Stimulated activated effector memory CD8-positive, alpha-beta T cell treated with anti-CD3 and anti-CD28 coated beads, Interleukin-12 subunit alpha, Interleukin-12 subunit beta, amount 100 ng/mL, for 72 hours (primary cell): Measurements from ENCODE around the gene KLHL13.
"Not testable (repeated sequence)": the region's sequence is repeated elsewhere in the genome, so short reads cannot be mapped to it uniquely, and the experiment has no call there.

Source experiments
- ATAC-seq: fragments of 150-1000 bp; cut with Tn5 transposase; 2 replicates; pipeline ENCODE4 v1.10.0; 2021
- DNase-seq, 2 donors: peaks; one replicate each; pipeline ENCODE4 v3.0.0; 2021 to 2022; ENCODE audit warnings: low spot score in 2 of 2
- H3K27ac Mint-ChIP-seq: one replicate; pipeline ENCODE4 v1.8.0; 2022; ENCODE audit warnings: mild to moderate bottlenecking, mixed read lengths
- H3K36me3 Mint-ChIP-seq: one replicate; pipeline ENCODE4 v1.8.0; 2022; ENCODE audit warnings: mild to moderate bottlenecking, mixed read lengths
- H3K4me1 Mint-ChIP-seq: one replicate; pipeline ENCODE4 v1.8.0; 2022; ENCODE audit warnings: mixed read lengths
- H3K4me3 Mint-ChIP-seq: one replicate; pipeline ENCODE4 v1.8.0; 2022; ENCODE audit warnings: mild to moderate bottlenecking, mixed read lengths
- H3K9me3 Mint-ChIP-seq: one replicate; pipeline ENCODE4 v1.8.0; 2022; ENCODE audit warnings: mixed read lengths

Gene KLHL13, protein sequence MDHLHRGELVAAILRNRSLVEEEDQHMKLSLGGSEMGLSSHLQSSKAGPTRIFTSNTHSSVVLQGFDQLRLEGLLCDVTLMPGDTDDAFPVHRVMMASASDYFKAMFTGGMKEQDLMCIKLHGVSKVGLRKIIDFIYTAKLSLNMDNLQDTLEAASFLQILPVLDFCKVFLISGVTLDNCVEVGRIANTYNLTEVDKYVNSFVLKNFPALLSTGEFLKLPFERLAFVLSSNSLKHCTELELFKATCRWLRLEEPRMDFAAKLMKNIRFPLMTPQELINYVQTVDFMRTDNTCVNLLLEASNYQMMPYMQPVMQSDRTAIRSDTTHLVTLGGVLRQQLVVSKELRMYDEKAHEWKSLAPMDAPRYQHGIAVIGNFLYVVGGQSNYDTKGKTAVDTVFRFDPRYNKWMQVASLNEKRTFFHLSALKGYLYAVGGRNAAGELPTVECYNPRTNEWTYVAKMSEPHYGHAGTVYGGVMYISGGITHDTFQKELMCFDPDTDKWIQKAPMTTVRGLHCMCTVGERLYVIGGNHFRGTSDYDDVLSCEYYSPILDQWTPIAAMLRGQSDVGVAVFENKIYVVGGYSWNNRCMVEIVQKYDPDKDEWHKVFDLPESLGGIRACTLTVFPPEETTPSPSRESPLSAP

DNA sequence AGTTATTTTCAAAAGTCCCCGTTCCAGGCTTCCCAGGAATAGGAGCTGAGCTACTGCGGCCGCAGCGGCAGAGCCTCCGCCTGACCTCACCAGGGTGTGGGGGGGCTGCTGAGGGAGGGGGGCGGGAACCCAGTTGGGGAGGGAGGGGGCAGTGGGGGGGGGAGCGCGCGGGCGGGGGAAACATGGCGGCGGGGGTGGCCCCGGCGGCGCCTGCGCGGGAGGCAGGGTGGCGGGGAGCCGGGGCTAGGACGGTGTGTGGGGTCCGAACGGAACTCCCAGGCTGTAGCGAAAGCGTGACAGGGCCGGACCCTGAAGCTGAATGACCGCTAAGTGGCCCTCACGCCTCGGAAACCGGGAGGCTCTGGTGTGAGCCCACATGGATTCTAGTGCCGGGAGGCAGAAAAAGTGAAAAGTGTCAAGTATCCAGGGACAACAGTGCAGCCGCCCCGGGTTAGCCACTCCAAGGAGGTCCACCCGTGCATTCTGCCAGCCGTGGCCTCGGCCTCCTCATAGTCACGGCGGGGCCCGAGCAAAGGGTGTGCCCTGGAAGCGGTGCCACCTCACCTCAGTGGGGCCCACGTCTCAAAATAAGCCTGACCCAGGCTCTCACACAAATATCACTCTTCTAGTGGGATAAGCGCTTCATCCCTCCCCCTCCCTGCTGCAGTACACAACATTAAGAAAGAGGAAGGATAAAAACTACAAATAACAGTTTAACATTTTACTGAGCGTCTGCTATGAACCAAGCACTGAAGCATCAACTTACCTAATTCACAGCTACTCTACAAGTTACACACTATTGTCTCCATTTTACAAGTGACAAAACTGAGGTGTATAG lies at the start of gene KLHL13:
TSS of gene KLHL13 (minus strand) at position 98 of the 838 bp plus-strand sequence. CDS start 88,337 bp downstream, outside the sequence.
- Mint-ChIP-seq H3K4me1 (peaks cover 6% of the 10 kb centered on the region), H3K27ac (no peak within 1 kb of the TSS), H3K9me3 (peaks cover 2% of the 10 kb centered on the region), H3K36me3 (no peaks in the 10 kb centered on the region), H3K4me3 (peak within 1 kb of the TSS; percentile 50)
- DNase-seq, result no peak
- no peak for ATAC-seq

DNA sequence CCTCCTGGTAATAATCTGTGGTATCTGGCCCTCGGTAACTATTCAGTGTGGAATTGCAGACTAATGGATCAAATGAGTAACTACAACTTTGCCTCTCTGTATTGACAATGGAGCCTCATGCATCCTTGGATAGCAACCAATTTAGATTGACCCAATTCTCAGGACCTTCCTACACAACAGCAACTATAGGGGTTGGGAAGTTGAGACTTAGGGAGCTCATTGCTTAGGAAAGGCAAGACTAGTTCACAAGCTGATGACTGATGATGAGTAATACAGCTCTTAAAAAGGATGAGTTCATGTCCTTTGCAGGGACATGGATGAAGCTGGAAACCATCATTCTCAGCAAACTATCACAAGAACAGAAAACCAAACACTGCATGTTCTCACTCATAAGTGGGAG lies 47.5 kb upstream of the KLHL13 start:
- no peaks in the 10 kb centered on the region for H3K9me3 Mint-ChIP-seq
- H3K4me1 Mint-ChIP-seq, result no peaks in the 10 kb centered on the region
- ATAC-seq (no peak), DNase-seq (no peak)
- H3K36me3 Mint-ChIP-seq, result no peaks in the 10 kb centered on the region
- H3K4me3 Mint-ChIP-seq, result no peak overlapping the region
- H3K27ac Mint-ChIP-seq, result no peak overlapping the region

DNA sequence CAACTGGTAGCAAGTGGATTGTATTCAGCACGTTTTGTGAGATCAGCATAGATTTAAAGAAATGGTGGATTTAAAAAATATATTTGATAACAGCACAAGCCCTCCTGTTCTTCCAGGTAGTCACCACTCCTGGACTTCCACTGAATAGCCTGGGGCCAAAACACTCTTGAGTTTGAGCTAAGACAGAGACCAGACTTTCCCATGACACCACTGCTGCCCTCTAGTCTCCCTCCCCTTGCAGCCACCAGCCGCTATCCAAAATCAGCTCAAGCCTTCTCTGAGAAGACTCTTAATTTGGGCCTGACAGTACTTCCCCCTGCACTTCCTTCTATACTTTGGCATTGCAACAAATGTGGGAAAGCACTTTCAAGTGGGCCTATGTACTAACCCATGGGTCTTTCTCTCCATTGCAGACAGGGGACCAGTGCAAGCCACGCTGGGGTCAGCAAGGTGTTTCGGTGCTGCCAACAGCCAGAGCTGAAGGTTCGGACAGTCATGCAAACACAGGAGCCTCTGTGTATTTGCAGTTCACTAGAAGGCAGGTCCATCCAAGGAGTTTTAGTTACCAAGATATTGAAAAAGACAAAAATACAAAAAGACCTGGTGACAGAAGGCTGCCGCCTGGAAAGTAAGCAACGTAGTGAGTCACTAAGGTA lies 40.5 kb upstream of the KLHL13 start:
- Mint-ChIP-seq H3K4me3 (no peak overlapping the region), H3K4me1 (no peaks in the 10 kb centered on the region), H3K36me3 (no peaks in the 10 kb centered on the region), H3K27ac (no peak overlapping the region), H3K9me3 (no peaks in the 10 kb centered on the region)
- DNase-seq (no peak), ATAC-seq (no peak)

DNA sequence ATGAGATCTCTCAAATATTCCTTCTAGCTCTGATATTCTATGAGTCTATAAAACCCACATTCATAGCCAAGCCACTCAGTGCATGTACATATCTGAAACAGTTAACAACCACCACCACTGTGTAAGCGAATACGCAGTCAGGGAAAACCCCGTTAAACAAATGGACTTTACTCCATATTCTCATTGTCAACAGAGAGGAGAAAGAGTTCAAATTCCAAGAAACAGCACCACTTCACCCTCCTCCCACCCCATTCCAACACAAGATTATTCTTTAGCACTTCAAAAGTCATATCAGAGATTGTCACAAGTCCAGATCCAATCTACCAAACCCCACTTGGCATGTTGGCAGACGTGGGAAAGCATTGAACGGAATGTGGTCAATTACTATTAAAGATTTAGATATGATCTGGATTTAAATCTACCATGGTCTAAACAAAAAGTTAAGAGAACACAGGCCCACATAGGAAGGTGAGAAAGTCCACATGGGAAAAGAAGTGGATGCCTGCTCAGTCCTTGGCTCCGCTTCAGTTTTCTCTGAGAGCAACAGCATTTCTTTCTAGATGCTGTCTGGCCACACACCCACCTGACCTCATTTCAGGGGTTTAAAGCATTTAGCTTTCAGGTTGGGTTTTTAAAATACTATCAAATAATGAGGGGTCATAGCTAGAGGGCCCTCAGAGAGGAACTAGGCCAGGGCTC lies 39.8 kb upstream of the KLHL13 start:
- H3K4me1 Mint-ChIP-seq, result no peaks in the 10 kb centered on the region
- ATAC-seq (no peak), DNase-seq (no peak)
- no peak overlapping the region for H3K4me3 Mint-ChIP-seq
- no peaks in the 10 kb centered on the region for H3K36me3 Mint-ChIP-seq
- no peak overlapping the region for H3K27ac Mint-ChIP-seq
- no peaks in the 10 kb centered on the region for H3K9me3 Mint-ChIP-seq

DNA sequence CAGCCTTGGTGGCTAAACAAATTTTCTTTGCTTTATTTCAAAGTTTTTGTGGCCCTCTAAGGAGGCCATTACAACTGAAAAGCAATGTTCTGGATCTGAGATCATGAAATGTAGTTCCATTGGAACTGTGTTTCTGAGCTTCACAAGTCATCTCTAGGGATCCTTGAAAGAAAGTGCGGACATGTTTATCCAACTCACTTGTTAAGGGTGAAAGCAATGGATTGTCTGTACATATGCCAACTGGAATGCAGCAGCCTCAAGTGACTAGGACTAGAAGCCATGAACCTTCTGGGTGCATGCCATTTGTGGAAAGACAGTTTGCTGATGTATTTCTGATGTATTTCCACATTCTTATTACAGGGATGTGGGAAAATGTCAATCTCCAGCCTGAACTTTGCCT lies 36.7 kb upstream of the KLHL13 start:
- Mint-ChIP-seq H3K27ac (no peak overlapping the region), H3K36me3 (no peaks in the 10 kb centered on the region)
- ATAC-seq, result no peak

DNA sequence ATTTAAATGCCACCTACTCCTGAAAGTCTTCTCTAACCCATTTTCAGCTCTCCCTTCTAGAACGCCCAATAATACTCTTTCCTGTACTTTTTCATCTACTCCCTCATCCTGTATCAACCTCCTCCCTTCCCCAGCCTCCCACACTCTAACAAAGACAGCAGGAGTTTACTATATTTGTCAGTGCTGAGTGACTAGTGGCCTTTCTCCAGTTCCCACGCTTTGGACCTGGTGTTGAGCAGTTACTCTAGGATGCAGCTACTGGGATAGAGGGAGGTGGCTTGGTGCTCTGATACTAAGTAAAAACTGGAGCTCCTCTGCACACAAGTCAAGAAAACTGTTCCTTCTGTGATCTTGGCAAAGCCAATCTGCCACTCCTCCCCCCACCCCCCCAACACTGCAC lies 36.1 kb upstream of the KLHL13 start:
- Mint-ChIP-seq H3K4me3 (no peak overlapping the region), H3K4me1 (no peaks in the 10 kb centered on the region), H3K9me3 (no peaks in the 10 kb centered on the region), H3K27ac (no peak overlapping the region), H3K36me3 (no peaks in the 10 kb centered on the region)
- ATAC-seq, result no peak
- no peak for DNase-seq

More for the DNA sequence above, 36.7 kb upstream of the KLHL13 start:
- Mint-ChIP-seq H3K4me3 (no peak overlapping the region), H3K4me1 (no peaks in the 10 kb centered on the region), H3K9me3 (no peaks in the 10 kb centered on the region)
- DNase-seq, result no peak

DNA sequence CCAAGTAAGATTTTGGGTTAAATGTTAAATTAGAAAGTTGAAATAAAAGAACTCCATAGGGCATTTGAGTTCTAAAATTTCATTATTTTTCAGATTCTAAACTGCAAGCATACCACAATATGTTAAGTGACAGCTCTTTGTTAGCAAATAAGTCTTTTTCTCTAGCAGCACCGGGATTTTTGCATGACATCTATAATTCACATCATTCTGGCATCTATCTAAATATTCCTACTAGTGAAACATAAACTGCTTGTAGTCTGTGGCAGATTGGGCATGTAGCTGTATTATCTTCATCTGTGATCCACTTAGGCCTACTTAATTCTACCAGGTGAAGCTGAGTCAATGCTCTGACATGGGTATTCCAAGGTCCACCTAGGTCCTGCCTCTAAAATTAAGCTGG lies 32.1 kb upstream of the KLHL13 start:
- H3K27ac Mint-ChIP-seq, result no peak overlapping the region
- H3K4me1 Mint-ChIP-seq, result no peaks in the 10 kb centered on the region
- DNase-seq, result no peak
- no peak overlapping the region for H3K4me3 Mint-ChIP-seq
- ATAC-seq, result no peak
- H3K9me3 Mint-ChIP-seq, result no peaks in the 10 kb centered on the region
- H3K36me3 Mint-ChIP-seq, result no peaks in the 10 kb centered on the region

DNA sequence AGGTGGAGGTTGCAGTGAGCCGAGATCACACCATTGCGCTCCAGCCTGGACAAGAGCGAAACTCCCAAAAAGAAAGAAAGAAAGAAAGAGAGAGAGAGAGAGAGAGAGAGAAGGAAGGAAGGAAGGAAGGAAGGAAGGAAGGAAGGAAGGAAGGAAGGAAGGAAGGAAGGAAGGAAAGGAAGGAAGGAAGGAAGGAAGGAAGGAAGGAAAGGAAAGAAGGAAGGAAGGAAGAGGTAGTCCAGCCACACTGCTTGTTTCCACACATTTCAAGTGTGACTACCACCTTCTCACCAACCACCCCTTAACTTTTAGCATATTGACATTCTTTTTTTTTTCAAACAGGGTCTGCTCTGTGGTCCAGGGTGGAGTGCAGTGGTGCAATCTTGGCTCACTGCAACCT lies 31.2 kb upstream of the KLHL13 start:
- ATAC-seq, H3K4me3 Mint-ChIP-seq, DNase-seq, H3K4me1 Mint-ChIP-seq, H3K27ac Mint-ChIP-seq, H3K36me3 Mint-ChIP-seq, H3K9me3 Mint-ChIP-seq: not testable (repeated sequence)

DNA sequence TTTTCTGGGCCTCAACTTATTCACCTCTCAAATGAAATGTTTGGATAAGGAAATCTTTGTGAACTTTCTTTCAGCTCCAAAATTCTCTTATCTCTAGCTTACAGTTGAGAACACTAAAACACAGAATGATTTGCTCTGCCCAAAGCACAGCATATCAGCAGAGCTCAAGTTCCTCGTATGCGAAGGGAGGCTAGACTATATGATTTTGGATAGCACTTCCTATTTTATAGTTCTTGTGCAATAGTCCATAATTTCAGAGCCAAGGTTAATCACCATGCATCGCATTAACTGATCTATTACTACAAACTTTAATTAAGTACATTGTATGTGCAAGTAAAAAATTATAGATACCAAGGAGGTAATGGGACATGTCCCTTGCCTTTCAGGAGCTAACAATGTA lies 27.0 kb upstream of the KLHL13 start:
- Mint-ChIP-seq H3K27ac (no peak overlapping the region), H3K36me3 (no peaks in the 10 kb centered on the region), H3K9me3 (no peaks in the 10 kb centered on the region), H3K4me1 (no peaks in the 10 kb centered on the region), H3K4me3 (no peak overlapping the region)
- no peak for ATAC-seq
- DNase-seq, result no peak

DNA sequence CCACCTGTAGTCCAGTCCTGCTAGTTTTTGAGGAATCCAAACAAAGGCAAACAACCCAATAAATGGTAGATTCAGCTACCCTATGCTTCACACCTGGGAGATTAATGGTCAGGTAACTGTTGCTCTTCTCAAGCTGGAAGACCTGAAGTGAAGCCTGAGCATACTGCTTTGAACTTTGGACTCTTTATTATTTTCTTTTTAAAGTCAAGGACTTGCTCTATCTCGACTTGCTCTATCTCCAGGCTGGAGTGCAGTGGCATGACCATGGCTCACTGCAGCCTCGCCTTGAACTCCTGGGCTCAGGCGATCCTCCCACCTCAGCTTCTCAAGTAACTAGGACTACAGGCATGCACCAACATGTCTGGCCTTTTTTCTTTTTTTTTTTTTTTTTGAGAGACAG lies 14.7 kb upstream of the KLHL13 start:
- ATAC-seq, result no peak
- no peaks in the 10 kb centered on the region for H3K9me3 Mint-ChIP-seq
- H3K36me3 Mint-ChIP-seq, result no peaks in the 10 kb centered on the region
- DNase-seq, result no peak
- no peaks in the 10 kb centered on the region for H3K4me1 Mint-ChIP-seq
- H3K4me3 Mint-ChIP-seq, result no peak overlapping the region
- H3K27ac Mint-ChIP-seq, result no peak overlapping the region

DNA sequence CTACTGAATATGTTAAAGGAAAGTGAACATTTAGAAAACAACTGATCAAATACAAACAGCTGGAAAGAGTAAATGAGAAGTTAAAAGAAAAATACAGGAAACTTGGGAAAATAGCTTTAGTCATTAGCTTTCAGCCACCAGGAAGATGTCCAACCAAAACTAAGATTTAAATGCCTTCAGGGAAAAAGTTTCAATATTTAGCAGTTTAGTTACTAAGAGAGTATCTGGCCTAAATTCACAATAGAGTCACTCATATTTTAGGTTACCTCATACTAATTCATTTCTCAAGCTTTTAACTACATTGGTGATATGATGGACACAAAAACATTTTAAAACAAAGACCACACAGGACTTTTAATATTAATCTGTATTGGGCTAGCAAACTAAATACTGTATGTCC lies 13.1 kb upstream of the KLHL13 start:
- no peak overlapping the region for H3K4me3 Mint-ChIP-seq
- no peaks in the 10 kb centered on the region for H3K36me3 Mint-ChIP-seq
- DNase-seq, result no peak
- ATAC-seq, result no peak
- no peaks in the 10 kb centered on the region for H3K4me1 Mint-ChIP-seq
- H3K9me3 Mint-ChIP-seq, result no peaks in the 10 kb centered on the region
- H3K27ac Mint-ChIP-seq, result no peak overlapping the region

DNA sequence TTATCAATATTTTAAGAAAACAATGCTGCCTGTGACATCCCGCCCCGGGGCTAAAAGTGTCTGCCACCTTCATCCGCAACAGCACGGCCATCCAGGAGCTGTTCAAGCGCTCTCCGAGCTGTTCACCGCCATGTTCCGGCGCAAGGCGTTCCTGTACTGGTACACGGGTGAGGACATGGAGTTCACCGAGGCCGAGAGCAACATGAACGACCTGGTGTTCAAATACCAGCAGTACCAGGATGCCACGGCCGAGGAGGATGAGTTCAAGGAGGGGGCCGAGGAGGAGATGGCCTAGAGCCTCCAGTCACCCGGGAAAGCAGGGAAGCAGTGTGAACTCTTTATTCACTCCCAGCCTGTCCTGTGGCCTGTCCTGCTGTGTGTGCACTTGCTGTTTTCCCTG lies 12.1 kb upstream of the KLHL13 start:
- DNase-seq, result no peak
- no peaks in the 10 kb centered on the region for H3K36me3 Mint-ChIP-seq
- H3K4me3 Mint-ChIP-seq, result no peak overlapping the region
- H3K27ac Mint-ChIP-seq, result no peak overlapping the region
- no peaks in the 10 kb centered on the region for H3K4me1 Mint-ChIP-seq
- no peak for ATAC-seq
- H3K9me3 Mint-ChIP-seq, result no peaks in the 10 kb centered on the region

DNA sequence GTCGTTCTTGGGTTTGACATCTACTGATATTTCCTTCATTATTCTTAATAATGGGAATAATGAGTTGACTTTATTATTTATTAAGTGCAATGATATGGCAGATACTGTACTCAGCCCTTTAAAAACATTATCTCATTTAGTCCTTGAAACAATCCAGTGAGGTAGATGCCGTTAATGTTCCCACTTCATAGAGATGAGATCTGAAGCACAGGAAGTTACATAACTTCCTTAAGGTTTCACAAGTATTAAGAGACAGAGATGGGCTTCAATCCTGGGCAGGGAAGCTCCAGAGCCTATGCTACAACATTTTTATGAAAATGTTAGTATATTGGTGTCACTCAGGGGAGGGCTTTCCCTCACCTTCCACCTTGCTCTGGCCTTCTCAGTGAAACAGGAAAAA lies 9.7 kb upstream of the KLHL13 start:
- no peak overlapping the region for H3K4me3 Mint-ChIP-seq
- no peaks in the 10 kb centered on the region for H3K36me3 Mint-ChIP-seq
- H3K27ac Mint-ChIP-seq, result no peak overlapping the region
- ATAC-seq (no peak), DNase-seq (no peak)
- H3K9me3 Mint-ChIP-seq, result no peaks in the 10 kb centered on the region
- H3K4me1 Mint-ChIP-seq, result no peaks in the 10 kb centered on the region

DNA sequence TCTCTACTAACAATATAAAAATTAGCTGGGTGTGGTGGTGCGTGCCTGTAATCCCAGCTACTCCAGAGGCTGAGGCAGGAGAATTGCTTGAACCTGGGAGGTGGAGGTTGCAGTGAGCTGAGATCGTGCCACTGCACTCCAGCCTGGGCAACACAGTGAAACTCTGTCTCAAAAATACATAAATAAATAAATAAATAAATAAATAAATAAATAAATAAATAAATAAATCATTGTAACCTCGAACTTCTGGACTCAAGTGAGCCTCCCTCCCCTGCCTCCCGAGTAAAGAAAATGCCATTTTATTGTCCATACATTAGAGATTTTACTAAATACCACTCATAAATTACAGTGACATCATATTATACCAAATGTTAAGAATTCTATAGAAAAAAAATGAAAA lies 7.6 kb upstream of the KLHL13 start:
- H3K9me3 Mint-ChIP-seq, H3K27ac Mint-ChIP-seq, H3K4me3 Mint-ChIP-seq, H3K4me1 Mint-ChIP-seq, ATAC-seq, DNase-seq, H3K36me3 Mint-ChIP-seq: not testable (repeated sequence)

DNA sequence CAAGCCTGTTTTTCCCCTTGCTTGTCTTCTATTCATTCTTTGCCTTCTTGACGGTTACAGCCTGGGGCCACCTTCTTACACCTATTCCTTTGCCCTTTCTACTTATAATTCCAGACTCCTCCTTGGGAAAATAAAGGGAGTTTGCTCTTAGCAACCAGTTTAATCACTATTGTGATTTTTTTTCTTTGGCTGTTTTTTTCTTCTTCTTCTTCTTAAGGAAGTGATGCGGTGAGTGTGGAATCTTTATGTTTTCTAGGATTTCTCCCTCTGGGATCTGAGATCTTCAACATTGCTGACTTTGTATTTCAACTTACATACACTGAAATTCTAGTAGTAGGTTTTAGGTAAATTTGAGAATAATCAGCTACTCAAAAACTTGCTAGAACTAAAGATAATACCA lies 1.1 kb upstream of the KLHL13 start:
- peaks cover 6% of the 10 kb centered on the region for H3K4me1 Mint-ChIP-seq
- no peaks in the 10 kb centered on the region for H3K36me3 Mint-ChIP-seq
- H3K27ac Mint-ChIP-seq, result no peak overlapping the region
- no peak for DNase-seq
- ATAC-seq, result no peak
- H3K9me3 Mint-ChIP-seq, result peaks cover 2% of the 10 kb centered on the region
- no peak overlapping the region for H3K4me3 Mint-ChIP-seq
